ENCODE results near the gene UBE2L5.

Gene UBE2L5

GRCh38 chr13:30422054-30422839 lies at the start of gene UBE2L5:
Gene UBE2L5, plus strand, starts transcription at chr13:30422493. Its CDS starts 5,498 bp downstream, at chr13:30427991.
- no peak for DNase-seq

- no peak for DNase-seq
Observed at GRCh38 chr13:30373727-30374126, 48.6 kb upstream of the UBE2L5 start.

- DNase-seq = peak; percentile 28
Observed at GRCh38 chr13:30375265-30375835, 46.9 kb upstream of the UBE2L5 start.

- DNase-seq = peak; percentile 66
Observed at GRCh38 chr13:30376426-30377311, 45.6 kb upstream of the UBE2L5 start.

- no peak for DNase-seq
Observed at GRCh38 chr13:30377312-30377685, 45.0 kb upstream of the UBE2L5 start.

- no peak for DNase-seq
Observed at GRCh38 chr13:30378191-30378590, 44.1 kb upstream of the UBE2L5 start.

- DNase-seq = no peak
Observed at GRCh38 chr13:30381049-30381448, 41.2 kb upstream of the UBE2L5 start.

- DNase-seq = no peak
Observed at GRCh38 chr13:30382836-30383525, 39.3 kb upstream of the UBE2L5 start.

GRCh38 chr13:30388406-30389283 lies 33.6 kb upstream of the UBE2L5 start:
- no peak for DNase-seq

GRCh38 chr13:30391956-30392680 lies 30.2 kb upstream of the UBE2L5 start:
- no peak for DNase-seq

GRCh38 chr13:30392681-30393045 lies 29.6 kb upstream of the UBE2L5 start:
- no peak for DNase-seq

- no peak for DNase-seq
Observed at GRCh38 chr13:30394751-30395191, 27.5 kb upstream of the UBE2L5 start.

- DNase-seq = no peak
Observed at GRCh38 chr13:30395192-30396158, 26.8 kb upstream of the UBE2L5 start.

- DNase-seq = no peak
Observed at GRCh38 chr13:30396434-30397075, 25.7 kb upstream of the UBE2L5 start.

GRCh38 chr13:30398601-30399072 lies 23.7 kb upstream of the UBE2L5 start:
- DNase-seq = no peak

GRCh38 chr13:30400376-30400775 lies 21.9 kb upstream of the UBE2L5 start:
- no peak for DNase-seq

GRCh38 chr13:30401347-30401746 lies 20.9 kb upstream of the UBE2L5 start:
- no peak for DNase-seq

GRCh38 chr13:30403456-30403855 lies 18.8 kb upstream of the UBE2L5 start:
- no peak for DNase-seq

GRCh38 chr13:30404207-30404606 lies 18.1 kb upstream of the UBE2L5 start:
- no peak for DNase-seq

All from NCI-H187 treated with DMSO at 0.1 percent for 48 hours (cell line).